Tibial artery (tissue), 4 donors: Measurements from ENCODE around the gene RHBDD1.

Experiments
- DNase-seq, 2 donors: peaks; one replicate each; pipeline ENCODE4 v3.0.0-alpha.2; 2019
- H3K27ac ChIP-seq, 2 donors: fragments of 200-600 bp; sonication (generic) in 1 of 2; 1 replicate in 1 of 2; 2 replicates in 1 of 2; pipeline ENCODE4 v1.5.1; 2018 to 2019; ENCODE audit warnings: mild to moderate bottlenecking in 1 of 2
- H3K27me3 ChIP-seq, 2 donors: fragments of 200-600 bp; sonication (generic) in 1 of 2; one replicate each; pipeline versions ENCODE4 v1.5.1 to v1.6.0; 2016 to 2019
- H3K36me3 ChIP-seq, 3 donors: fragments of 200-600 bp; sonication (generic) in 2 of 3; one replicate each; pipeline ENCODE4 v1.5.1; 2016 to 2019; ENCODE audit warnings: mild to moderate bottlenecking in 2 of 3
- H3K4me1 ChIP-seq, 4 donors: fragments of 200-600 bp; sonication (generic) in 2 of 4; 1 replicate in 3 of 4; 2 replicates in 1 of 4; pipeline ENCODE4 v1.5.1; 2016 to 2019
- H3K4me3 ChIP-seq, 2 donors: fragments of 200-600 bp; sonication (generic) in 1 of 2; 1 replicate in 1 of 2; 2 replicates in 1 of 2; pipeline ENCODE4 v1.5.1; 2018 to 2019; ENCODE audit warnings: mild to moderate bottlenecking in 2 of 2
- H3K9me3 ChIP-seq, 3 donors: fragments of 200-600 bp; sonication (generic) in 1 of 3; one replicate each; pipeline ENCODE4 v1.5.1; 2016 to 2019
- CTCF ChIP-seq, 2 experiments: fragments of 200-600 bp in 1 of 2; fragments of 450-650 bp in 1 of 2; IDR thresholded peaks; one replicate each; pipeline ENCODE4 v1.5.1; 2017 to 2019; ENCODE audit warnings: antibody characterized with exemption in 2 of 2, mild to moderate bottlenecking in 1 of 2, moderate library complexity in 1 of 2
- intact Hi-C: fragments of 100-400 bp; cut with DNase I; formaldehyde crosslinking; loops from one replicate; pipeline ENCODE4 v1.15.0; 2023; ENCODE audit warnings: low total_unique reads

The RHBDD1 gene

GRCh38 chr2:226894752-226895151 lies 58.9 kb downstream of the RHBDD1 start:
- Histone ChIP-seq H3K27ac (no peak overlapping the region), H3K4me1 (peaks cover 0 to 13% (median 5%) of the 10 kb centered on the region in 4 donors), H3K27me3 (no peaks in the 10 kb centered on the region), H3K9me3 (no peaks in the 10 kb centered on the region), H3K36me3 (peaks cover 0 to 11% (median 0%) of the 10 kb centered on the region in 3 donors), H3K4me3 (no peak overlapping the region)
- no peak for TF ChIP-seq CTCF (IDR thresholded peaks at IDR 0.05)
- DNase-seq = no peak
- intact Hi-C loops = no loop called here

- H3K27me3 ChIP-seq = no peaks in the 10 kb centered on the region
- TF ChIP-seq CTCF (IDR thresholded peaks at IDR 0.05) = no peak
- intact Hi-C loops = no loop called here
Observed at GRCh38 chr2:226895579-226895978, 59.7 kb downstream of the RHBDD1 start.

GRCh38 chr2:226898121-226898520 lies 62.3 kb downstream of the RHBDD1 start:
- TF ChIP-seq CTCF (IDR thresholded peaks at IDR 0.05) = no peak

More at GRCh38 chr2:226895579-226895978, 59.7 kb downstream of the RHBDD1 start:
- no peaks in the 10 kb centered on the region for H3K9me3 ChIP-seq
- H3K4me1 ChIP-seq = peaks cover 0 to 13% (median 5%) of the 10 kb centered on the region in 4 donors
- H3K36me3 ChIP-seq = peaks cover 0 to 11% (median 0%) of the 10 kb centered on the region in 3 donors
- no peak overlapping the region for H3K27ac ChIP-seq
- no peak for DNase-seq
- no peak overlapping the region for H3K4me3 ChIP-seq

GRCh38 chr2:226898897-226899296 lies 63.0 kb downstream of the RHBDD1 start:
- Histone ChIP-seq H3K36me3 (peaks cover 0 to 13% (median 0%) of the 10 kb centered on the region in 3 donors), H3K4me1 (no peaks in the 10 kb centered on the region), H3K27ac (no peak overlapping the region), H3K4me3 (no peak overlapping the region), H3K9me3 (no peaks in the 10 kb centered on the region), H3K27me3 (no peaks in the 10 kb centered on the region)
- intact Hi-C loops = no loop called here
- no peak for TF ChIP-seq CTCF (IDR thresholded peaks at IDR 0.05)
- DNase-seq = no peak

More at GRCh38 chr2:226898121-226898520, 62.3 kb downstream of the RHBDD1 start:
- intact Hi-C loops = no loop called here
- no peak for DNase-seq
- H3K9me3 ChIP-seq = no peaks in the 10 kb centered on the region
- no peak overlapping the region for H3K27ac ChIP-seq
- H3K4me1 ChIP-seq = no peaks in the 10 kb centered on the region
- H3K36me3 ChIP-seq = peaks cover 0 to 11% (median 0%) of the 10 kb centered on the region in 3 donors
- H3K4me3 ChIP-seq = no peak overlapping the region
- no peaks in the 10 kb centered on the region for H3K27me3 ChIP-seq

- DNase-seq = no peak
- no peaks in the 10 kb centered on the region for H3K27me3 ChIP-seq
- no peaks in the 10 kb centered on the region for H3K9me3 ChIP-seq
- TF ChIP-seq CTCF (IDR thresholded peaks at IDR 0.05) = no peak
- no peaks in the 10 kb centered on the region for H3K4me1 ChIP-seq
- no peak overlapping the region for H3K27ac ChIP-seq
- no peak overlapping the region for H3K4me3 ChIP-seq
- intact Hi-C loops = no loop called here
- H3K36me3 ChIP-seq = peaks cover 0 to 7% (median 0%) of the 10 kb centered on the region in 3 donors
Observed at GRCh38 chr2:226902041-226902966, 66.5 kb downstream of the RHBDD1 start.
